ENCODE results near the gene STK32C. TPM values are rescaled to one million over a fixed set of nuclear protein-coding genes. Genes with fewer than 3 reads are reported as not detected.

STK32C gene
- total and polyA plus RNA-seq, 4 donors = 5.1 to 22.0 (median 16.3) TPM

- no peak for ATAC-seq (ENCODE audit: insufficient read depth, low FRiP score)
- 82 to 83% methylated on average over 31 to 36 of the region's 37 CpGs for WGBS, 2 donors
- Histone ChIP-seq H3K27ac (ENCODE audit: low read depth in 1 of 2, low read length in 1 of 2) (no peak overlapping the region), H3K9ac (ENCODE audit: insufficient read depth in 1 of 2, low read length in 2 of 2) (no peak overlapping the region), H3K4me3 (no peak overlapping the region), H3K9me3 (ENCODE audit: control insufficient read depth in 4 of 4, insufficient read depth in 3 of 4, low read length in 3 of 4) (no peaks in the 10 kb centered on the region), H3K4me1 (ENCODE audit: control insufficient read depth in 5 of 5, insufficient read depth in 5 of 5, low read length in 5 of 5) (no peaks in the 10 kb centered on the region), H3K36me3 (ENCODE audit: control insufficient read depth in 4 of 4, insufficient read depth in 4 of 4, low read length in 4 of 4) (peaks cover 0 to 5% (median 0%) of the 10 kb centered on the region in 4 donors), H3K27me3 (ENCODE audit: control insufficient read depth in 3 of 3, insufficient read depth in 3 of 3, low read length in 2 of 3) (no peaks in the 10 kb centered on the region)
- no peak for DNase-seq
- no peak for TF ChIP-seq CTCF (IDR thresholded peaks at IDR 0.05; ENCODE audit: control extremely low read depth, extremely low read depth)
Measured at GRCh38 chr10:132205650-132206376, 101.9 kb downstream of the STK32C start.

GRCh38 chr10:132204781-132205473 is 102.8 kb downstream of the STK32C start:
- 89 to 91% methylated on average over 26 to 28 of the region's 28 CpGs for WGBS, 2 donors
- ATAC-seq (ENCODE audit: insufficient read depth, low FRiP score) (no peak), DNase-seq (no peak)
- peaks cover 0 to 5% (median 0%) of the 10 kb centered on the region in 4 donors for H3K36me3 ChIP-seq (ENCODE audit: control insufficient read depth in 4 of 4, insufficient read depth in 4 of 4, low read length in 4 of 4)
- TF ChIP-seq CTCF (IDR thresholded peaks at IDR 0.05; ENCODE audit: control extremely low read depth, extremely low read depth) = no peak
- H3K4me3 ChIP-seq = no peak overlapping the region
- H3K4me1 ChIP-seq (ENCODE audit: control insufficient read depth in 5 of 5, insufficient read depth in 5 of 5, low read length in 5 of 5) = no peaks in the 10 kb centered on the region
- H3K27ac ChIP-seq (ENCODE audit: low read depth in 1 of 2, low read length in 1 of 2) = no peak overlapping the region
- H3K9me3 ChIP-seq (ENCODE audit: control insufficient read depth in 4 of 4, insufficient read depth in 3 of 4, low read length in 3 of 4) = no peaks in the 10 kb centered on the region
- H3K9ac ChIP-seq (ENCODE audit: insufficient read depth in 1 of 2, low read length in 2 of 2) = no peak overlapping the region
- H3K27me3 ChIP-seq (ENCODE audit: control insufficient read depth in 3 of 3, insufficient read depth in 3 of 3, low read length in 2 of 3) = no peaks in the 10 kb centered on the region

- DNase-seq = no peak
- no peak for ATAC-seq (ENCODE audit: insufficient read depth, low FRiP score)
- 87% methylated on average over 18 to 20 of the region's 20 CpGs for WGBS, 2 donors
- no peak for TF ChIP-seq CTCF (IDR thresholded peaks at IDR 0.05; ENCODE audit: control extremely low read depth, extremely low read depth)
- Histone ChIP-seq H3K4me1 (ENCODE audit: control insufficient read depth in 5 of 5, insufficient read depth in 5 of 5, low read length in 5 of 5) (no peaks in the 10 kb centered on the region), H3K9me3 (ENCODE audit: control insufficient read depth in 4 of 4, insufficient read depth in 3 of 4, low read length in 3 of 4) (no peaks in the 10 kb centered on the region), H3K36me3 (ENCODE audit: control insufficient read depth in 4 of 4, insufficient read depth in 4 of 4, low read length in 4 of 4) (peaks cover 0 to 5% (median 0%) of the 10 kb centered on the region in 4 donors), H3K27ac (ENCODE audit: low read depth in 1 of 2, low read length in 1 of 2) (no peak overlapping the region), H3K27me3 (ENCODE audit: control insufficient read depth in 3 of 3, insufficient read depth in 3 of 3, low read length in 2 of 3) (no peaks in the 10 kb centered on the region), H3K4me3 (no peak overlapping the region), H3K9ac (ENCODE audit: insufficient read depth in 1 of 2, low read length in 2 of 2) (no peak overlapping the region)
Measured at GRCh38 chr10:132204078-132204780, 103.5 kb downstream of the STK32C start.
